ENCODE data around the gene CHMP4A.

The CHMP4A gene

GRCh38 chr14:24185741-24186140 lies 27.5 kb downstream of the CHMP4A start:
- H3K4me3 ChIP-seq (ENCODE audit: low read depth, low read length) = no peak overlapping the region
- no peak for TF ChIP-seq CTCF (IDR thresholded peaks at IDR 0.05; ENCODE audit: control insufficient read depth, extremely low read depth, insufficient read depth)
- DNase-seq (ENCODE audit: low read depth) = no peak

- H3K4me3 ChIP-seq (ENCODE audit: low read depth, low read length) = no peak overlapping the region
- TF ChIP-seq CTCF (IDR thresholded peaks at IDR 0.05; ENCODE audit: control insufficient read depth, extremely low read depth, insufficient read depth) = no peak
- no peak for DNase-seq (ENCODE audit: low read depth)
Measured at GRCh38 chr14:24185026-24185425, 28.3 kb downstream of the CHMP4A start.

- H3K4me3 ChIP-seq (ENCODE audit: low read depth, low read length) = no peak overlapping the region
- no peak for DNase-seq (ENCODE audit: low read depth)
- no peak for TF ChIP-seq CTCF (IDR thresholded peaks at IDR 0.05; ENCODE audit: control insufficient read depth, extremely low read depth, insufficient read depth)
Measured at GRCh38 chr14:24184104-24184970, 29.0 kb downstream of the CHMP4A start.

GRCh38 chr14:24183014-24183481 lies 30.2 kb downstream of the CHMP4A start:
- TF ChIP-seq CTCF (IDR thresholded peaks at IDR 0.05; ENCODE audit: control insufficient read depth, extremely low read depth, insufficient read depth) = no peak
- DNase-seq (ENCODE audit: low read depth) = no peak
- H3K4me3 ChIP-seq (ENCODE audit: low read depth, low read length) = no peak overlapping the region

GRCh38 chr14:24182110-24182882 lies 31.0 kb downstream of the CHMP4A start:
- no peak for DNase-seq (ENCODE audit: low read depth)
- no peak for TF ChIP-seq CTCF (IDR thresholded peaks at IDR 0.05; ENCODE audit: control insufficient read depth, extremely low read depth, insufficient read depth)
- H3K4me3 ChIP-seq (ENCODE audit: low read depth, low read length) = no peak overlapping the region

- H3K4me3 ChIP-seq (ENCODE audit: low read depth, low read length) = no peak overlapping the region
- DNase-seq (ENCODE audit: low read depth) = no peak
- no peak for TF ChIP-seq CTCF (IDR thresholded peaks at IDR 0.05; ENCODE audit: control insufficient read depth, extremely low read depth, insufficient read depth)
Measured at GRCh38 chr14:24181371-24182077, 31.8 kb downstream of the CHMP4A start.

Measured in LNCaP clone FGC (cell line).